Natural killer cell (primary cell): ENCODE measurements around the gene GLYATL1. TPM values are rescaled to one million over a fixed set of nuclear protein-coding genes. Genes with fewer than 3 reads are reported as not detected.

ENCODE experiments used
- ATAC-seq, 3 donors: fragments of 150-1000 bp in 2 of 3; fragments of 200-7000 bp in 1 of 3; cut with Tn5 transposase; 1 replicate in 1 of 3; 2 replicates in 2 of 3; pipeline ENCODE4 v1.10.0; 2021; ENCODE audit warnings: mild to moderate bottlenecking in 2 of 3, moderate library complexity in 2 of 3
- DNase-seq, 2 donors: peaks; one replicate each; pipeline versions ENCODE4 v3.0.0 to v3.0.0-alpha.2; 2013 to 2021; ENCODE audit warnings: mixed read lengths in 1 of 2
- H3K27ac ChIP-seq: one replicate; pipeline ENCODE4 v1.5.1; 2013; ENCODE audit warnings: mild to moderate bottlenecking, low read length
- H3K27me3 ChIP-seq: one replicate; pipeline ENCODE4 v1.6.1; 2013; ENCODE audit warnings: low read length; ENCODE audit not compliant: control insufficient read depth, insufficient read depth
- H3K36me3 ChIP-seq: one replicate; pipeline ENCODE4 v1.6.1; 2013; ENCODE audit warnings: low read length; ENCODE audit not compliant: control insufficient read depth, insufficient read depth
- H3K4me1 ChIP-seq: one replicate; pipeline ENCODE4 v1.6.1; 2013; ENCODE audit warnings: low read length; ENCODE audit not compliant: control insufficient read depth, insufficient read depth
- H3K4me3 ChIP-seq: one replicate; pipeline ENCODE4 v1.5.1; 2013; ENCODE audit warnings: low read length
- H3K9me3 ChIP-seq: one replicate; pipeline ENCODE4 v1.6.1; 2013; ENCODE audit warnings: low read length; ENCODE audit not compliant: control insufficient read depth, insufficient read depth
- H3K27ac Mint-ChIP-seq, 2 donors: one replicate each; pipeline ENCODE4 v1.8.0; 2022; ENCODE audit warnings: mild to moderate bottlenecking in 2 of 2, mixed read lengths in 2 of 2, moderate library complexity in 1 of 2
- H3K27me3 Mint-ChIP-seq, 2 donors: one replicate each; pipeline ENCODE4 v1.8.0; 2022; ENCODE audit warnings: low read depth in 2 of 2, mixed read lengths in 2 of 2
- H3K36me3 Mint-ChIP-seq: one replicate; pipeline ENCODE4 v1.8.0; 2022; ENCODE audit warnings: mixed read lengths
- H3K4me1 Mint-ChIP-seq, 2 donors: one replicate each; pipeline ENCODE4 v1.8.0; 2022; ENCODE audit warnings: mixed read lengths in 2 of 2
- H3K4me3 Mint-ChIP-seq: one replicate; pipeline ENCODE4 v1.8.0; 2022; ENCODE audit warnings: mild to moderate bottlenecking, moderate library complexity, mixed read lengths
- H3K9me3 Mint-ChIP-seq, 2 donors: one replicate each; pipeline ENCODE4 v1.8.0; 2022; ENCODE audit warnings: mixed read lengths in 2 of 2
- WGBS: methylation state at CpG from one replicate; pipeline ENCODE4 v1.1.7; 2013; ENCODE audit warnings: missing lambda C conversion rate; ENCODE audit not compliant: insufficient coverage; 5-methylcytosine and 5-hydroxymethylcytosine counted together
- intact Hi-C: fragments of 100-400 bp; cut with micrococcal nuclease; formaldehyde crosslinking; loops from one replicate; pipeline ENCODE4 v1.14.2; 2022
- total RNA-seq, 4 donors: library from RNA; stranded (reverse); fragments of 120-200 nt in 1 of 4; gene quantifications; one replicate each; pipeline versions ENCODE4 v1.2.3 to v1.2.4, GENCODE V29; 2013 to 2022
- TF ChIP-seq, protein P1 (sequence below): fragments of 200-600 bp; IDR thresholded peaks from one replicate; pipeline ENCODE4 v1.8.0; 2022; ENCODE audit warnings: antibody characterized with exemption

The GLYATL1 gene
- total RNA-seq, 3 donors from 2014 or later (not counting 1 experiment from before 2014, with no cell fraction given), result not detected

DNA sequence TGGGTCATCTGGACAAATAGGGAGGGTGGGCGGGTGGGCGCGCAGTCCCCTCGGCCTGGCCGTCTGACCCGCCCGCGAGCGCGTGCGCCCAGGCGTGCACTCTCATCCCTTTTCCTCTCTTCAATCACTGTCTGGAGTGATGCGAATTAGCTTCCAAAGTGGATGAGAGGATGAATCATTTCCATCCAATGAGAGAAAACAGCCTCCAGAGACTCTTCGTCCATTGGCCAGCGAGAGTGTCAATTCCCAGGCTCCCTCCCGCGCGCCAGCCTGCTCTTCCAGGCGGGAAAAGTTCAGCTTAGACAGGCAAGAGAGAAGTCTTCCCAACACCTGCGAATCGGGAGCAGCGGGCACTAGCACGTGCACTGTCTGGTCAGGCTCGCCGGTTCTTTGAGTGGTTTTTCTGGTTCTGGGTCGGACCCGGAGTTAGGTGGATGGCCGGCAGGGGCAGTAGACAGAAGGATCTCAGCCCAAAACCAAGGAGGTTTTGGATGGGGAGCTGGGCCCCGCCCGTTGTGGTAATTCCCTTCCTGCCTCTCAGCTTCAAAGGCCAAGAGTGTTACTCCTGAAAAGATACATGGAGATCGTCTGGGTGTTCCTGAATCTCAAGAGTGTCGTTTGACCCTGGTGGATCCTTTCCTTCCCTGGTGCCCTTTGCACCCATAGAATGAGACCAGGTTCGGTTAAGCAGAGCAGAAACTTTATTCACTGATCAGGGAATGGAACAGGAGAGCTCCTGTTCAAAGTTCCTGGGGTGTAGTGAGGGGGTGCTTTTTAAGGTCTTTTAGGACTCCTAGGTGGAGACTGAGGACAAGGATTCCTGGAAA lies 33.4 kb upstream of the GLYATL1 start:
- H3K36me3 ChIP-seq, result no peaks in the 10 kb centered on the region
- H3K4me3 Mint-ChIP-seq, result no peak overlapping the region
- H3K9me3 ChIP-seq, result no peaks in the 10 kb centered on the region
- TF ChIP-seq, protein P1, sequence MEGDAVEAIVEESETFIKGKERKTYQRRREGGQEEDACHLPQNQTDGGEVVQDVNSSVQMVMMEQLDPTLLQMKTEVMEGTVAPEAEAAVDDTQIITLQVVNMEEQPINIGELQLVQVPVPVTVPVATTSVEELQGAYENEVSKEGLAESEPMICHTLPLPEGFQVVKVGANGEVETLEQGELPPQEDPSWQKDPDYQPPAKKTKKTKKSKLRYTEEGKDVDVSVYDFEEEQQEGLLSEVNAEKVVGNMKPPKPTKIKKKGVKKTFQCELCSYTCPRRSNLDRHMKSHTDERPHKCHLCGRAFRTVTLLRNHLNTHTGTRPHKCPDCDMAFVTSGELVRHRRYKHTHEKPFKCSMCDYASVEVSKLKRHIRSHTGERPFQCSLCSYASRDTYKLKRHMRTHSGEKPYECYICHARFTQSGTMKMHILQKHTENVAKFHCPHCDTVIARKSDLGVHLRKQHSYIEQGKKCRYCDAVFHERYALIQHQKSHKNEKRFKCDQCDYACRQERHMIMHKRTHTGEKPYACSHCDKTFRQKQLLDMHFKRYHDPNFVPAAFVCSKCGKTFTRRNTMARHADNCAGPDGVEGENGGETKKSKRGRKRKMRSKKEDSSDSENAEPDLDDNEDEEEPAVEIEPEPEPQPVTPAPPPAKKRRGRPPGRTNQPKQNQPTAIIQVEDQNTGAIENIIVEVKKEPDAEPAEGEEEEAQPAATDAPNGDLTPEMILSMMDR, result no peak
- no peak overlapping the region for H3K27ac Mint-ChIP-seq
- no peak overlapping the region for H3K27ac ChIP-seq
- H3K9me3 Mint-ChIP-seq, result no peaks in the 10 kb centered on the region
- no peaks in the 10 kb centered on the region for H3K4me1 Mint-ChIP-seq
- no peak overlapping the region for H3K4me3 ChIP-seq
- DNase-seq (no peak), ATAC-seq (no peak)
- intact Hi-C loops, result no loop called here
- no peaks in the 10 kb centered on the region for H3K27me3 ChIP-seq
- H3K27me3 Mint-ChIP-seq, result peaks cover 38 to 63% of the 10 kb centered on the region in 2 donors
- H3K36me3 Mint-ChIP-seq, result no peaks in the 10 kb centered on the region
- WGBS, result 21% methylated on average over 32 of the region's 33 CpGs
- H3K4me1 ChIP-seq, result no peaks in the 10 kb centered on the region

DNA sequence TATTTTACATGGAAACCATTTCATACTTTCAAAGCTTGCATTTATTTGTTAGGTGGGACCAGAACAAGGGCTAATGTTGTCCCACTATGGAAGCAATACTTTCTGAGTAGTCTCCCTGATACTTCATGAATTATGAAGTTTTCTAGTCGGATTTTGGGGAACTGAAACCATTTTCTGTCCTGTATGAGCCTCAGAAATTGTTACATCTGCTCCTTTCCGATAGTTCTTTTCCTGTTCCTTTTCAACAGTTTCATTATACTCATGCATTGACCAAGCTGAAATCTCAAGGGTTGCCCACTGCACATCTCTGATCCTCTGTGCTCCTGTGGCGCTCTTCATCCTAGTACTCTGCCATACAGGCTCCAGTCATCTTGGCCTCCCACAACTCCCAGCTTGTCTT lies 31.5 kb upstream of the GLYATL1 start:
- Mint-ChIP-seq H3K27me3 (peaks cover 38 to 45% of the 10 kb centered on the region in 2 donors), H3K36me3 (no peaks in the 10 kb centered on the region), H3K4me3 (no peak overlapping the region), H3K9me3 (no peaks in the 10 kb centered on the region), H3K4me1 (no peaks in the 10 kb centered on the region), H3K27ac (no peak overlapping the region)
- Histone ChIP-seq H3K27ac (no peak overlapping the region), H3K4me1 (no peaks in the 10 kb centered on the region), H3K27me3 (no peaks in the 10 kb centered on the region), H3K4me3 (no peak overlapping the region), H3K36me3 (no peaks in the 10 kb centered on the region), H3K9me3 (no peaks in the 10 kb centered on the region)
- TF ChIP-seq, protein P1, result no peak
- WGBS, result 42% methylated on average over 3 of the region's 3 CpGs
- DNase-seq, result no peak
- ATAC-seq, result no peak
- intact Hi-C loops, result no loop called here

DNA sequence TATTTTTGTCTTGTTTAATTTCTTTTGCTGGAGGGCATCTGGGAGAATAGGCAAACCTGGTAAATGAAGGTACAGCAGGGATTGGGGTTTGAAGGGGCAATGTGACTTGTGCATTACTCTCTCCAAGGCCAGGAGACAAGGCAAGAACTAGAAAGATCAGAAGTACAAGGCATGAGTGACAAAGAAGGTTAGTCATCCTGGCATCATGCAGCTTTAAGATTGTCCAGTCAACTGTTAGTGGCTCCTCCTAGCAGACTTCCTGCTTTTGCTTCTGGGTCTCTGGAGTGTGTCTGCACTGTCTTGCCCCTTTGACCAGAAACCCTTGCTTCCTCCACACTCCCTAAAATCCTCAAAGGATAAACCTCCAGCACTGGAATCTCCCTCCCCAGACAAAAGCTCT lies 27.2 kb upstream of the GLYATL1 start:
- H3K9me3 Mint-ChIP-seq, result no peaks in the 10 kb centered on the region
- TF ChIP-seq, protein P1, result no peak

DNA sequence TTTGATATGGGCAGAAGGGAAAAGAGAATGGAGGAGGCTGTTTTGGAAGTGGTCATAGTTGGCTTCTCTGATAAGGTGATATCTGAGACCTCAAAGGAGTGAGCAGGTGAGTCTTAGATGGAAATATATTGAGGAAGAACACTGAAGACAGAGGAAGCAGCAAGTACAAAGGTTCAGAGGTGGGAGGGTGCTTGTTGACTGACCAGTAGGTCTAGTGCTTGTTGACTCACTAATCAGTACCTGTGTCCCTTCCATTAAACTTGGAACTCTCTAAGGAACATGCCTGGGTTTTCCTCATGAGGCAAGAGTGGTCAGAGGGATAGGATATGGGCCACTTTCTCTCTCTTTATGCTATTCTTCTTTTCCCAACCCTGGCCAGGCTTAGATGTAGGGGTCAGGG lies 25.6 kb upstream of the GLYATL1 start:
- H3K36me3 ChIP-seq, result no peaks in the 10 kb centered on the region
- TF ChIP-seq, protein P1, result no peak
- Mint-ChIP-seq H3K9me3 (peaks cover 0 to 5% of the 10 kb centered on the region in 2 donors), H3K4me3 (no peak overlapping the region), H3K27ac (no peak overlapping the region), H3K36me3 (peaks cover 14% of the 10 kb centered on the region), H3K27me3 (peaks cover 0 to 8% of the 10 kb centered on the region in 2 donors), H3K4me1 (no peaks in the 10 kb centered on the region)
- DNase-seq (no peak), ATAC-seq (no peak)
- H3K4me3 ChIP-seq, result no peak overlapping the region
- intact Hi-C loops, result no loop called here
- H3K4me1 ChIP-seq, result no peaks in the 10 kb centered on the region
- H3K9me3 ChIP-seq, result peaks cover 12% of the 10 kb centered on the region
- H3K27me3 ChIP-seq, result no peaks in the 10 kb centered on the region
- H3K27ac ChIP-seq, result no peak overlapping the region

More for the DNA sequence above, 27.2 kb upstream of the GLYATL1 start:
- Histone ChIP-seq H3K36me3 (no peaks in the 10 kb centered on the region), H3K27ac (no peak overlapping the region), H3K9me3 (peaks cover 8% of the 10 kb centered on the region), H3K4me3 (no peak overlapping the region), H3K27me3 (no peaks in the 10 kb centered on the region), H3K4me1 (no peaks in the 10 kb centered on the region)
- no peak overlapping the region for H3K27ac Mint-ChIP-seq
- DNase-seq (no peak), ATAC-seq (no peak)
- peaks cover 14 to 19% of the 10 kb centered on the region in 2 donors for H3K27me3 Mint-ChIP-seq
- no peaks in the 10 kb centered on the region for H3K4me1 Mint-ChIP-seq
- peaks cover 1% of the 10 kb centered on the region for H3K36me3 Mint-ChIP-seq
- intact Hi-C loops, result no loop called here
- H3K4me3 Mint-ChIP-seq, result no peak overlapping the region
